Endothelial cell of umbilical vein (primary cell): ENCODE results near the gene CARD16. TPM values are rescaled to one million over a fixed set of nuclear protein-coding genes. Genes with fewer than 3 reads are reported as not detected.

ENCODE experiments used
- BruUV-seq: library from RNA; stranded (reverse); fragments of 400-500 nt; replicated peaks from 2 replicates; lab custom pipeline; 2021; lab: Mats Ljungman, UMichigan
- CTCF ChIA-PET: fragments of 300-600, 350-600 bp; sonication (Branson Sonifier 250); formaldehyde crosslinking; loops from one replicate; lab custom pipeline; 2021; ENCODE audit warnings: antibody characterized with exemption, inconsistent platforms; lab: Charles Lee
- POLR2A ChIA-PET: fragments of 300-600, 350-600 bp; sonication (Branson Sonifier 250); formaldehyde crosslinking; loops from one replicate; lab custom pipeline; 2021; ENCODE audit warnings: antibody characterized with exemption, inconsistent platforms; lab: Charles Lee
- DNase-seq: peaks from one replicate; pipeline ENCODE4 v3.0.0-alpha.2; 2011; ENCODE audit warnings: low read depth, low spot score
- FAIRE-seq: peaks from 2 replicates; lab custom pipeline; 2011; peaks lifted over from hg19 to GRCh38; lab: Jason Lieb, UNC
- H2AFZ ChIP-seq: 2 replicates; pipeline ENCODE4 v1.6.0; 2012; ENCODE audit warnings: low read depth, low read length, control low read depth, inconsistent platforms
- H3K27ac ChIP-seq: 2 replicates; pipeline ENCODE4 v1.5.1; 2011; ENCODE audit warnings: low read depth, mild to moderate bottlenecking, control low read depth, low read length, moderate library complexity; ENCODE audit not compliant: insufficient read depth
- H3K27me3 ChIP-seq, 2 experiments: 2 replicates each; pipeline versions ENCODE4 v1.6.0 to v1.6.1; 2011; ENCODE audit warnings: low read length in 2 of 2, mixed read lengths in 1 of 2; ENCODE audit not compliant: control insufficient read depth in 2 of 2, insufficient read depth in 2 of 2
- H3K36me3 ChIP-seq, 2 experiments: 2 replicates in 1 of 2; 3 replicates in 1 of 2; pipeline ENCODE4 v1.5.1; 2011; ENCODE audit warnings: low read length in 2 of 2, mild to moderate bottlenecking in 1 of 2, moderate library complexity in 1 of 2; ENCODE audit not compliant: control insufficient read depth in 2 of 2, insufficient read depth in 2 of 2; ENCODE audit errors: extremely low read depth in 1 of 2
- H3K4me1 ChIP-seq: 3 replicates; pipeline ENCODE4 v1.5.1; 2011; ENCODE audit warnings: mild to moderate bottlenecking, low read length; ENCODE audit not compliant: control insufficient read depth, insufficient read depth; ENCODE audit errors: extremely low read depth
- H3K4me2 ChIP-seq: 2 replicates; pipeline ENCODE4 v1.6.1; 2011; ENCODE audit warnings: low read length, control low read depth, mixed read lengths; ENCODE audit not compliant: insufficient read depth
- H3K4me3 ChIP-seq, 3 experiments: fragments of 200-600 bp in 1 of 3; sonication (generic), shearing (Covaris generic) in 1 of 3; replicated peaks in 1 of 3; 2 replicates each; pipeline ENCODE4 v1.5.1; 2011 to 2016; ENCODE audit warnings: control low read depth in 3 of 3, low read length in 3 of 3, mild to moderate bottlenecking in 2 of 3, inconsistent platforms in 1 of 3, low read depth in 1 of 3, moderate library complexity in 1 of 3; ENCODE audit not compliant: insufficient read depth in 1 of 3
- H3K79me2 ChIP-seq: 2 replicates; pipeline ENCODE4 v1.6.0; 2012; ENCODE audit warnings: low read length, inconsistent platforms; ENCODE audit not compliant: control insufficient read depth, insufficient read depth
- H3K9ac ChIP-seq: replicated peaks from 2 replicates; pipeline ENCODE3; 2011; ENCODE audit warnings: low read length, control low read depth; ENCODE audit not compliant: insufficient read depth; ENCODE audit errors: extremely low read depth
- H3K9me1 ChIP-seq: replicated peaks from 3 replicates; pipeline ENCODE4 v1.6.0; 2011; ENCODE audit warnings: mild to moderate bottlenecking, low read length; ENCODE audit not compliant: control insufficient read depth, insufficient read depth; ENCODE audit errors: extremely low read depth
- H3K9me3 ChIP-seq: replicated peaks from 2 replicates; pipeline ENCODE4 v1.5.1; 2012; ENCODE audit warnings: low read length, inconsistent platforms; ENCODE audit not compliant: control insufficient read depth, insufficient read depth
- H4K20me1 ChIP-seq: replicated peaks from 2 replicates; pipeline ENCODE3; 2011; ENCODE audit warnings: mild to moderate bottlenecking, low read length; ENCODE audit not compliant: control insufficient read depth, insufficient read depth; ENCODE audit errors: extremely low read depth
- EZH2 ChIP-seq: IDR thresholded peaks from 2 replicates; pipeline ENCODE4 v1.6.1; 2012; ENCODE audit warnings: borderline replicate concordance, low read depth, mild to moderate bottlenecking, moderate library complexity, low read length, inconsistent platforms; ENCODE audit not compliant: severe bottlenecking
- FOS ChIP-seq: IDR thresholded peaks from 2 replicates; pipeline ENCODE4 v1.6.1; 2011; ENCODE audit warnings: mild to moderate bottlenecking, low read length, moderate library complexity, borderline replicate concordance; ENCODE audit not compliant: insufficient read depth
- GATA2 ChIP-seq: IDR thresholded peaks from 2 replicates; pipeline ENCODE4 v1.7.0; 2011; ENCODE audit warnings: low read depth, mild to moderate bottlenecking, moderate library complexity, mixed read lengths, low read length; ENCODE audit not compliant: insufficient read length, insufficient read depth
- JUN ChIP-seq: IDR thresholded peaks from 2 replicates; pipeline ENCODE4 v1.6.1; 2011; ENCODE audit warnings: borderline replicate concordance, low read depth; ENCODE audit not compliant: insufficient read length, insufficient read depth
- MYC ChIP-seq: IDR thresholded peaks from one replicate; pipeline ENCODE4 v1.6.1; 2011; ENCODE audit warnings: mild to moderate bottlenecking, low read depth, low read length
- POLR2A ChIP-seq: IDR thresholded peaks from 2 replicates; pipeline ENCODE4 v1.6.1; 2012; ENCODE audit warnings: low read depth, mild to moderate bottlenecking, control low read depth, low read length
- POLR2AphosphoS5 ChIP-seq: IDR thresholded peaks from 2 replicates; pipeline ENCODE4 v1.6.1; 2012; ENCODE audit warnings: low read depth, mild to moderate bottlenecking, control low read depth, low read length, moderate library complexity; ENCODE audit not compliant: insufficient read depth
- dilution Hi-C: fragments of 300-500 bp; cut with MboI; formaldehyde crosslinking; loops from one replicate; pipeline ENCODE4 v1.15.0; 2019; ENCODE audit warnings: low sequenced_read_pairs; ENCODE audit not compliant: extremely low pct_ligation_motif_present
- intact Hi-C: fragments of 100-400 bp; cut with micrococcal nuclease; formaldehyde crosslinking; loops from one replicate; pipeline ENCODE4 v1.10.0; 2022
- polyA plus RNA-seq, 4 experiments: library from polyadenylated mRNA; depleted of rRNA in 3 of 4; stranded (reverse) in 3 of 4; unstranded in 1 of 4; fragments of >200 nt; gene quantifications; 2 replicates each; pipeline versions ENCODE4 v1.2.1 to v1.2.3, GENCODE V29; 2011 to 2012; ENCODE audit warnings: missing spikeins in 1 of 4
- total RNA-seq: library from RNA; stranded (reverse); gene quantifications from 2 replicates; pipeline ENCODE4 v1.2.3, GENCODE V29; 2021
- TF ChIP-seq, protein P1 (sequence below): IDR thresholded peaks from 2 replicates; pipeline ENCODE4 v1.6.1; 2011; ENCODE audit not compliant: insufficient read depth, insufficient read length
- TF ChIP-seq, protein P2 (sequence below), 2 donors: IDR thresholded peaks; 1 replicate in 1 of 2; 2 replicates in 1 of 2; pipeline ENCODE4 v1.5.1; 2011; ENCODE audit warnings: low read length in 2 of 2, mild to moderate bottlenecking in 2 of 2, moderate library complexity in 2 of 2, control low read depth in 1 of 2, inconsistent platforms in 1 of 2, low read depth in 1 of 2; ENCODE audit not compliant: insufficient read depth in 1 of 2; ENCODE audit errors: extremely low read depth in 1 of 2

The CARD16 gene
- total and polyA plus RNA-seq, 2 donors (not counting 3 experiments of a cell fraction or from before 2014, with no cell fraction given), result 26.8 to 76.6 TPM

DNA sequence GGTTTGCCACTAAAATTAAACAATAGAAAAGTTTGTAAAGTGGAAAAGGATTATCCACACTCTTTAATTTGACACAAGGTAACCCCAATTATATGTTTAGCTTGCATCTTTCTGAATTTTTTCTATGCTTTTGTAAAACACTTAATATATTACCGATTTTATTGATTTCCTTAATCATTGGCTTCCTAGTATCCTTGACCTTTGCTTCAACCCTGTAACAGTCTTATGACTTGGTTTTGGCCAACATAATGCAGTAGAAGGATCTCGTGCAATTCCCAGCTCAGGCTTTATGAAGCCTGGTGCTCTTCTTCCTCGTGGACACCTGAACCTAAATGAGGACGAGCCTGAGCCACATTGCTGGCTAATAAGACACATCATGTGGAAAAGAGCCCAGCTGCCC, 53.1 kb downstream of the CARD16 start:
- Histone ChIP-seq H4K20me1 (no peaks in the 10 kb centered on the region), H3K4me2 (no peak overlapping the region), H3K4me1 (peaks cover 3% of the 10 kb centered on the region), H3K79me2 (no peaks in the 10 kb centered on the region), H3K9me1 (no peaks in the 10 kb centered on the region), H3K9ac (no peak overlapping the region), H3K27me3 (no peaks in the 10 kb centered on the region), H2AFZ (no peak overlapping the region), H3K4me3 (no peak overlapping the region), H3K27ac (no peak overlapping the region), H3K36me3 (no peaks in the 10 kb centered on the region), H3K9me3 (no peaks in the 10 kb centered on the region)
- intact Hi-C loops (no loop called here), dilution Hi-C loops (no loop called here)
- FAIRE-seq, result no peak
- no TSS peak for BruUV-seq
- ChIA-PET POLR2A (no interaction called here), CTCF (no interaction called here)
- DNase-seq, result no peak
- no peak for TF ChIP-seq MYC
- TF ChIP-seq GATA2, result no peak
- TF ChIP-seq EZH2, result no peak
- TF ChIP-seq, protein P1, sequence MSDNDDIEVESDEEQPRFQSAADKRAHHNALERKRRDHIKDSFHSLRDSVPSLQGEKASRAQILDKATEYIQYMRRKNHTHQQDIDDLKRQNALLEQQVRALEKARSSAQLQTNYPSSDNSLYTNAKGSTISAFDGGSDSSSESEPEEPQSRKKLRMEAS, result no peak
- no peak for TF ChIP-seq JUN
- TF ChIP-seq, protein P2, sequence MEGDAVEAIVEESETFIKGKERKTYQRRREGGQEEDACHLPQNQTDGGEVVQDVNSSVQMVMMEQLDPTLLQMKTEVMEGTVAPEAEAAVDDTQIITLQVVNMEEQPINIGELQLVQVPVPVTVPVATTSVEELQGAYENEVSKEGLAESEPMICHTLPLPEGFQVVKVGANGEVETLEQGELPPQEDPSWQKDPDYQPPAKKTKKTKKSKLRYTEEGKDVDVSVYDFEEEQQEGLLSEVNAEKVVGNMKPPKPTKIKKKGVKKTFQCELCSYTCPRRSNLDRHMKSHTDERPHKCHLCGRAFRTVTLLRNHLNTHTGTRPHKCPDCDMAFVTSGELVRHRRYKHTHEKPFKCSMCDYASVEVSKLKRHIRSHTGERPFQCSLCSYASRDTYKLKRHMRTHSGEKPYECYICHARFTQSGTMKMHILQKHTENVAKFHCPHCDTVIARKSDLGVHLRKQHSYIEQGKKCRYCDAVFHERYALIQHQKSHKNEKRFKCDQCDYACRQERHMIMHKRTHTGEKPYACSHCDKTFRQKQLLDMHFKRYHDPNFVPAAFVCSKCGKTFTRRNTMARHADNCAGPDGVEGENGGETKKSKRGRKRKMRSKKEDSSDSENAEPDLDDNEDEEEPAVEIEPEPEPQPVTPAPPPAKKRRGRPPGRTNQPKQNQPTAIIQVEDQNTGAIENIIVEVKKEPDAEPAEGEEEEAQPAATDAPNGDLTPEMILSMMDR (IDR thresholded peaks at IDR 0.05; ENCODE audit: extremely low read depth in 1 of 2, insufficient read depth in 1 of 2, low read depth in 1 of 2, low read length in 2 of 2), result no peak
- no peak for TF ChIP-seq POLR2A
- no peak for TF ChIP-seq FOS
- TF ChIP-seq POLR2AphosphoS5, result no peak

Other genes with a start within 250 kb of the CARD16 start
- gene CASP12, start 146.9 kb downstream of the CARD16 start, total RNA-seq, result 2.6 and 3.9 TPM in 2 replicates
- gene CASP12, start 146.9 kb downstream of the CARD16 start, polyA plus RNA-seq, result 1.4 and 1.5 TPM in 2 replicates
- 77.4 and 83.1 TPM in 2 replicates for gene CASP4, start 76.8 kb downstream of the CARD16 start, total RNA-seq
- gene CASP4, start 76.8 kb downstream of the CARD16 start, polyA plus RNA-seq, result 85.4 and 89.1 TPM in 2 replicates
- gene CASP5, start 22.2 kb downstream of the CARD16 start, total RNA-seq, result not detected in 2 replicates
- gene CASP5, start 22.2 kb downstream of the CARD16 start, polyA plus RNA-seq, result not detected in 2 replicates
- 6.2 and 12.4 TPM in 2 replicates for gene CASP1, start 10.2 kb downstream of the CARD16 start, total RNA-seq
- gene CASP1, start 10.2 kb downstream of the CARD16 start, polyA plus RNA-seq, result 1.4 and 1.8 TPM in 2 replicates
- gene CARD18, start 94.4 kb upstream of the CARD16 start, total RNA-seq, result not detected in 2 replicates
- not detected in 2 replicates for gene CARD18, start 94.4 kb upstream of the CARD16 start, polyA plus RNA-seq